Measurements from ENCODE around the gene ABL1. TPM values are rescaled to one million over a fixed set of nuclear protein-coding genes. Genes with fewer than 3 reads are reported as not detected.

The ABL1 gene
- polyA plus RNA-seq, 1 of the 3 experiments (the other 2 are of a cell fraction), result 24.6 TPM

- no peak for DNase-seq
- no peaks in the 10 kb centered on the region; a peak in 1 of 4 replicates for H3K4me1 ChIP-seq (ENCODE audit: control insufficient read depth in 1 of 2, insufficient read depth in 2 of 2, low read depth in 1 of 2, low read length in 1 of 2)
- no peak overlapping the region for H3K4me2 ChIP-seq
- H3K27ac ChIP-seq (ENCODE audit: low read depth in 2 of 2, low read length in 1 of 2), result no peak overlapping the region
- ChIA-PET POLR2A (no interaction called here), CTCF (interaction anchor here (0.8 to 4.1 kb wide), 6 partner anchors 16 to 154 kb away, joined by 3 to 19 read pairs (median 7); no protein-coding TSS in a partner anchor)
- no peak overlapping the region for H3K4me3 ChIP-seq (ENCODE audit: low read depth in 2 of 2, low read length in 1 of 2)
- H3K36me3 ChIP-seq (replicated peaks in 1 of 2; ENCODE audit: control insufficient read depth in 1 of 2, insufficient read depth in 2 of 2, low read length in 1 of 2), result peaks cover 26 to 55% of the 10 kb centered on the region in 2 experiments
- TF ChIP-seq ELF1 (IDR thresholded peaks at IDR 0.05), result no peak
- TF ChIP-seq USF2 (IDR thresholded peaks at IDR 0.05; ENCODE audit: borderline replicate concordance, low read depth, low read length), result no peak
- TF ChIP-seq IRF3 (IDR thresholded peaks at IDR 0.05; ENCODE audit: low read depth, low read length), result no peak
- TF ChIP-seq EZH2phosphoT487 (IDR thresholded peaks at IDR 0.05; ENCODE audit: borderline replicate concordance, low read depth), result no peak
- TF ChIP-seq TEAD4 (IDR thresholded peaks at IDR 0.05; ENCODE audit: borderline replicate concordance, insufficient read depth), result no peak
- no peak for TF ChIP-seq EP300 (IDR thresholded peaks at IDR 0.05; ENCODE audit: borderline replicate concordance in 1 of 2, low read depth in 1 of 2, low read length in 1 of 2)
- no peak for TF ChIP-seq REST (IDR thresholded peaks at IDR 0.05; ENCODE audit: low read depth, low read length)
- no peak for TF ChIP-seq MEF2A (IDR thresholded peaks at IDR 0.05; ENCODE audit: borderline replicate concordance, low read depth)
- no peak for TF ChIP-seq NFIC (IDR thresholded peaks at IDR 0.05; ENCODE audit: borderline replicate concordance)
- no peak for TF ChIP-seq MAX (IDR thresholded peaks at IDR 0.05; ENCODE audit: low read depth)
- peaks cover 9% of the 10 kb centered on the region for H3F3A ChIP-seq (replicated peaks; ENCODE audit: insufficient read depth)
- H3K9ac ChIP-seq, result no peak overlapping the region
- H3K79me2 ChIP-seq (ENCODE audit: insufficient read depth), result no peaks in the 10 kb centered on the region
- H4K20me1 ChIP-seq (ENCODE audit: insufficient read depth), result peaks cover 43% of the 10 kb centered on the region
- H3K9me3 ChIP-seq, result no peaks in the 10 kb centered on the region
- H3K9me2 ChIP-seq, result no peaks in the 10 kb centered on the region
- H3K27me3 ChIP-seq (ENCODE audit: insufficient read depth), result no peaks in the 10 kb centered on the region
- H2AFZ ChIP-seq (ENCODE audit: low read depth), result no peak overlapping the region
- WGBS (ENCODE audit: low lambda C conversion rate), result 92% methylated on average over 20 of the region's 24 CpGs
Measured at GRCh38 chr9:130892477-130893304, 57.6 kb downstream of the ABL1 start.

Data from SK-N-SH (cell line).